Mesothelial cell of epicardium (in vitro differentiated cells): Measurements from ENCODE around the gene ADAM15. TPM values are rescaled to one million over a fixed set of nuclear protein-coding genes. Genes with fewer than 3 reads are reported as not detected.

Experiments
- DNase-seq, 2 experiments: peaks; one replicate each; pipeline ENCODE4 v3.0.0; 2021; ENCODE audit warnings: low spot score in 2 of 2; ENCODE audit not compliant: unreplicated experiment in 2 of 2
- H3K27ac Mint-ChIP-seq: 2 replicates; pipeline ENCODE4 v1.8.0; 2021; ENCODE audit warnings: mixed read lengths
- H3K27me3 Mint-ChIP-seq: 2 replicates; pipeline ENCODE4 v1.8.0; 2021; ENCODE audit warnings: low read depth, mixed read lengths
- H3K36me3 Mint-ChIP-seq: 2 replicates; pipeline ENCODE4 v1.8.0; 2021; ENCODE audit warnings: mixed read lengths
- H3K4me1 Mint-ChIP-seq: 2 replicates; pipeline ENCODE4 v1.8.0; 2021; ENCODE audit warnings: mixed read lengths
- H3K4me3 Mint-ChIP-seq: 2 replicates; pipeline ENCODE4 v1.8.0; 2021; ENCODE audit warnings: mild to moderate bottlenecking, moderate library complexity, mixed read lengths
- H3K9me3 Mint-ChIP-seq: 2 replicates; pipeline ENCODE4 v1.8.0; 2021; ENCODE audit warnings: mixed read lengths
- total RNA-seq: library from RNA; stranded (reverse); gene quantifications from 3 replicates; pipeline ENCODE4 v1.2.1, GENCODE V29; 2021
- TF ChIP-seq, protein P1 (sequence below): fragments of 200-600 bp; sonication (generic); IDR thresholded peaks from one replicate; pipeline ENCODE4 v1.5.0; 2021; ENCODE audit warnings: antibody characterized with exemption; ENCODE audit not compliant: unreplicated experiment

The ADAM15 gene
- total RNA-seq, 1 donor from 2014 or later: 36.1 TPM

DNA sequence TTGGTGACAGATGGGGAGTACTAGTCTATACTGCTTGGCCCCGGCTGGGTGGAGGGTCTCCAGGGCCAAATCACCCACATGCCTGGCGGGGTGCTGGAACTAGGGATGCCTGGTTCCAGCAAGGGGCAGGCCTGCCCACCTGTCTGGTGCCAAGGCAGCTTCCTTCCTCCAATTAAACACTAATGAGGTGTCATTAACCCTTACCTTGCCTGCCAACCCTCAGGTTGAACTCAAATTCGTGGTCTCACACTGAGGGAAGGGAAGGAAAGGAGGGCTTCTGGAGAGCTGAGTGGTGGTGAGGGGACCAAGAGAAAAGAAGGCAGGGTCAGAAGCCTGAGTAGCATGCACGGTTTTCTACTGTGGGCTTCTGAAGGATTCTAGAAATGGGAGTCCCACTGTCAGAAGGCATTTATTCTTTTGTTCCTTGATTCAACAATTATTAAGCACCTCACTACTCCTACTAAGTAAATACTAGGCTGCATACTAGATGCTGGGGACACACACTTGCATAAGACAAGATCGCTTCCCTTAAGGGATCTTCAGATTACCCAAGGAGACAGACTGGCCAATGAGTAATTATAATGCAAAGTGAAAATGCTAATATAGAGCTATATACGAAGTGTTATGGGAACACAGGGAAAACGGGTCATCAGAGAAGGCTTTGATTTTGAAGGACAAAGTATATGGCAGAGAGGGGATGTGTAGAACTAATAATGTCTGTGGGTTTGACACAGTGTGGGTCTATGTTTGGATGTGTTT, 21.6 kb downstream of the ADAM15 start:
- Mint-ChIP-seq H3K4me1 (peaks cover 24% of the 10 kb centered on the region), H3K27me3 (peaks cover 29% of the 10 kb centered on the region), H3K36me3 (peaks cover 5% of the 10 kb centered on the region), H3K9me3 (no peaks in the 10 kb centered on the region), H3K27ac (no peak overlapping the region), H3K4me3 (no peak overlapping the region)
- DNase-seq: no peak
- TF ChIP-seq, protein P1, sequence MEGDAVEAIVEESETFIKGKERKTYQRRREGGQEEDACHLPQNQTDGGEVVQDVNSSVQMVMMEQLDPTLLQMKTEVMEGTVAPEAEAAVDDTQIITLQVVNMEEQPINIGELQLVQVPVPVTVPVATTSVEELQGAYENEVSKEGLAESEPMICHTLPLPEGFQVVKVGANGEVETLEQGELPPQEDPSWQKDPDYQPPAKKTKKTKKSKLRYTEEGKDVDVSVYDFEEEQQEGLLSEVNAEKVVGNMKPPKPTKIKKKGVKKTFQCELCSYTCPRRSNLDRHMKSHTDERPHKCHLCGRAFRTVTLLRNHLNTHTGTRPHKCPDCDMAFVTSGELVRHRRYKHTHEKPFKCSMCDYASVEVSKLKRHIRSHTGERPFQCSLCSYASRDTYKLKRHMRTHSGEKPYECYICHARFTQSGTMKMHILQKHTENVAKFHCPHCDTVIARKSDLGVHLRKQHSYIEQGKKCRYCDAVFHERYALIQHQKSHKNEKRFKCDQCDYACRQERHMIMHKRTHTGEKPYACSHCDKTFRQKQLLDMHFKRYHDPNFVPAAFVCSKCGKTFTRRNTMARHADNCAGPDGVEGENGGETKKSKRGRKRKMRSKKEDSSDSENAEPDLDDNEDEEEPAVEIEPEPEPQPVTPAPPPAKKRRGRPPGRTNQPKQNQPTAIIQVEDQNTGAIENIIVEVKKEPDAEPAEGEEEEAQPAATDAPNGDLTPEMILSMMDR: no peak

DNA sequence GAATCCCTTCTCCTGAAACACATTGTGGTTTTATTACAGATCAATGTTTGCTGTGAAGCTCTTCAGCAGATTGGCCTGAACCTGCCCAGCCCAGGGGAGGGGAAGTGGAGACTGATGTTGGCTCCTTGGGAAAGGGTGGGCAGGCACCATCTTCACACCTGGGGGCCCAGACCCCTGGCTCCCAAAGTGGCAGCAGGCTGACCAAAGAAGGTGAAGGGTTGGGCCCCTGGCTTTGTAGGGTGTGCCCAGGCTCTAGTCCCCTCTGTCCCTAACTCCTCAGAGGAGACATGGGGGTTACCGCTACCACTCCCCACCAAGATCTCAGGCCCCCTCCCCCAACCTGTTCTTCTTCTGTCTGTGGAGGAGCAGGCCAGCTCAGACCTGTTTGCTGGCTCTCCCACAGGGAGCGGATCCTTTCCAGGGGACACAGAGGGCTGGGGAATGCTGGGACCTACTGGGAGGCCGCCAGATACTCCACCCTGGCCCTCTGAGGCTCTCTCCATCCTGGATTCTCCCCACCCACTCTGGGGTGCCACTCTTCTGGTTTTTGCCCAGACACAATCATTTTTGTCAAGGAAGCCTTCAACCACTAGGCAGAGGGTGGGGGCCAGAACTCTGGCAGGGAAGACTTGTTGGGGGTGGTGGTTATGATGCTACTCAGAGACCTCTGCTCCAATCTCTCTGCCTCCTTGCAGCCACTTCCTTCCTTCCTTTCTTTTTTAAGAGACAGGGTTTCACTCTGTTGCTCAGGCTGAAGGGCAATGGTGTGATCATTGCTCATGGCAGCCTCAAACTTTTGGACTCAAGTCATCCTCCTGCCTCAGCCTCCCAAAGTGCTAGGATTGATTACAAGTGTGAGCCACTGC, 22.5 kb downstream of the ADAM15 start:
- TF ChIP-seq, protein P1: no peak
- peaks cover 2% of the 10 kb centered on the region for H3K36me3 Mint-ChIP-seq
- no peak overlapping the region for H3K27ac Mint-ChIP-seq
- H3K4me3 Mint-ChIP-seq: no peak overlapping the region
- H3K9me3 Mint-ChIP-seq: no peaks in the 10 kb centered on the region
- no peak for DNase-seq
- peaks cover 29% of the 10 kb centered on the region for H3K27me3 Mint-ChIP-seq
- peaks cover 27% of the 10 kb centered on the region for H3K4me1 Mint-ChIP-seq

DNA sequence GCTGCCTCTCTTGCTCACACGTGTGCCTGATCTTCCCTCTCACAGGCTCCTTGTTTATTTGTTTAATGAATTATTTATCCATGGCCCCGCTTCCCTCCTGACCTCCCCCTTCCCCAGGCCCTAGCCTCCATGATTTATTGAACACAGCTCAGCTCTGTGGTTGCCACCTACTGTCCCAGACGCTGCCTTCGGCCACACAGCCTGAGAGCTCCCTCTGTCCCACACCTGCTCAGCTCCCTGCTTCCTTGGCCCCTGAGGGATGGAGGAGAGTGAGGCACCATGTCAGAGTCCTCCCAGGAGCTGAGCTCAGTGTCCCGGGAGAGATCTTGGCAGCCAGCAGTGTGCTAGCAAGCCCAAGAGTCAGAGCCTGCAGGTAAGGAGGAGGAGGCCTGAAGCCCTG, 24.4 kb downstream of the ADAM15 start:
- Mint-ChIP-seq H3K4me1 (peaks cover 25% of the 10 kb centered on the region), H3K27ac (no peak overlapping the region), H3K4me3 (no peak overlapping the region), H3K9me3 (no peaks in the 10 kb centered on the region), H3K36me3 (no peaks in the 10 kb centered on the region), H3K27me3 (peaks cover 36% of the 10 kb centered on the region)
- DNase-seq: no peak
- TF ChIP-seq, protein P1: no peak

DNA sequence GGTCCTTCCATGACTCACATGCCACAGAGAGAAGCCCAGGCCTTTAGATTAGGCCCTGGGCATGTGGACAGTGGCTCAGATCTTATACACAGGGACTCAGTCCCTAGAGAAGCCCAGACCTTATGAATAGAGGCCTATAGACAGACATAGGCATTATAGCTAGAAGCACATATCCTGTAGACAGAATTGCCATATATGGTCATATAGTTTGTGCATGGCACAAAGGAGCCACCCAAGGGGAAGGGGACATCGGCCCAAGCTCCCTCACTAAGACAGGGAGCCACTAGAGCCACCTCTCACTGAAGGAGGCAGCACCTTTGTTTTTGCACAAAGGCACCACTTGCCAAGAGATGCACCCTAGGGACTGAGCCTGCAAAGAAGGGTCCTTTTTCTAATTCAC, 25.3 kb downstream of the ADAM15 start:
- no peak for DNase-seq
- Mint-ChIP-seq H3K4me3 (no peak overlapping the region), H3K4me1 (peaks cover 27% of the 10 kb centered on the region), H3K36me3 (no peaks in the 10 kb centered on the region), H3K27ac (no peak overlapping the region), H3K27me3 (peaks cover 42% of the 10 kb centered on the region), H3K9me3 (no peaks in the 10 kb centered on the region)
- TF ChIP-seq, protein P1: no peak

DNA sequence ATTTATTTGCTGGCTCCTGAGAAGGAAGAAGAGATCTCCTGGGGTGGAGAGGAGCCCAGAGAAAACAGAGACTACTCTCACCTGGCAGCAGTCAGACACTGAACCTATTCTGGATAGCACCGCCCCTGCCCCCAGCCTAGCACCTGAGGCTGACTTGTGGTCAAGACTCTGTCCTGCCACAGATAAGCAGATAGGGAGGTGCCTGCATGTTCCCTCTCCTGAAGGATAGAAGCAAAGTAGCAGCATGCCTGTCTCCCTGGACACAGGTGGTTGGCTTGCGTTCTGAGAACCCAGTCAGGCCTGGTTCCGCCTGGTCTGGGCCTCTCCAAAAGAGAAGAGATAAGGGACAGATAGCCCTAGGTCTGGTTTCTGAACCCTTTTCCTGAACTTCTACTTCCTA, 26.2 kb downstream of the ADAM15 start:
- Mint-ChIP-seq H3K27me3 (peaks cover 40% of the 10 kb centered on the region), H3K4me1 (peaks cover 25% of the 10 kb centered on the region), H3K9me3 (no peaks in the 10 kb centered on the region), H3K4me3 (peak overlapping the region; percentile 44), H3K36me3 (no peaks in the 10 kb centered on the region), H3K27ac (no peak overlapping the region)
- TF ChIP-seq, protein P1: no peak
- DNase-seq: no peak
